ENCODE measurements around the gene SPATA33.

DNA sequence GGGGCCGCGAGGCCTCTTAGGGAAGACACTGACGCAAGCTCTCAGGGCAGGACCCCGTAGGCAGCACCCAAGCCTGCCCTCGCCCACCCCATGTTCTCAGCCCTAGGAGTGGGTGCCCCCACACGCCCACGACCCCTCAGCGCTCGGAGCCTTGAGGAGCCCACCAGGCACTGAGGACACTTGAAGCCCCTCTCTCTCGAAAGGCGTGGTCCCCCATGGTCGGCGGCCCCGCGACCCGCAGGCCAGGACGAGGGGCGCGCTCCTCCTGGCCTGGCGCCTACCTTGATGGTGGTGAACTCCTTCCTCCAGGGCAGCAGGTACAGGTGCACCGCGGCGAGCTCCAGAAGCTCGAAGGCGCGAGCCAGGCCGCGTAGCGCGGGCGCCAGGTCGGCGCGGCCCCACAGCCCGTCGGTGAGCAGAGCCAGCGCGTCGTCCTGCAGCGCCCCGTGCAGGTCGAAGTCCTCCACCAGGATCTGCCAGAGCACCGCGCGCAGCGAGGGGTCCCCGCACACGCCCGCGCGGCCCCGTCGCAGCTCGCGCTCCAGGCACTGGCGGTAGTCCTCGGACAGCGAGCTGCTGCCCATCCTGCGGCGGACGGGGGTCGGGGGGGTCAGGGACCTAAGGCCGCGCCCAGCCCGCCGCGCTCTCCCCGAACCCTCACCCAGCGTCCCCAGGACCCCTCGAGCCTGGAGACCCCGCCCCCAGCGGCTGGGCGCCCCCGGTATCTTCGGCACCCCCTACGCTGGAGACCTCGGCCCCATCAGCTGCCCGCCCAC is 43.2 kb downstream of the SPATA33 start:
- TF ChIP-seq CTCF (IDR thresholded peaks at IDR 0.05) = peak in 1 of 4 experiments; percentile 3
- no peak for TF ChIP-seq POLR2A (IDR thresholded peaks at IDR 0.05)

Data from uterus (tissue), 2 donors.